GM12878 (cell line): Measurements from ENCODE around the gene MYO16. TPM values are rescaled to one million over a fixed set of nuclear protein-coding genes. Genes with fewer than 3 reads are reported as not detected.

Experiments used
- ATAC-seq: fragments of 200-7000 bp; cut with Tn5 transposase; 3 replicates; pipeline ENCODE4 v1.9.1; 2020; ENCODE audit warnings: mild to moderate bottlenecking, moderate library complexity
- BruUV-seq: library from RNA; stranded (reverse); fragments of 400-500 nt; replicated peaks from 2 replicates; lab custom pipeline; 2021; lab: Mats Ljungman, UMichigan
- CTCF ChIA-PET: fragments of 300-600 bp; sonication (Branson Sonifier 250); formaldehyde crosslinking; extraction: SDS; loops from one replicate; lab custom pipeline; 2021; ENCODE audit warnings: inconsistent platforms; lab: Yijun Ruan, JAX
- POLR2A ChIA-PET: fragments of 350-600 bp; formaldehyde crosslinking; extraction: SDS; loops from one replicate; lab custom pipeline; 2021; ENCODE audit warnings: inconsistent platforms; lab: Charles Lee
- RAD21 ChIA-PET: fragments of 300-600 bp; sonication (Branson Sonifier 250); formaldehyde crosslinking; loops from one replicate; lab custom pipeline; 2023; ENCODE audit warnings: antibody characterized with exemption; ENCODE audit not compliant: unreplicated experiment; lab: Charles Lee
- SMC1A ChIA-PET: fragments of 300-600 bp; sonication (Branson Sonifier 250); formaldehyde crosslinking; loops from one replicate; lab custom pipeline; 2023; ENCODE audit not compliant: unreplicated experiment, uncharacterized antibody; lab: Charles Lee
- DNase-seq: peaks from one replicate; pipeline ENCODE4 v3.0.0-alpha.2; 2011; ENCODE audit warnings: low read depth, low spot score
- FAIRE-seq: peaks from 3 replicates; lab custom pipeline; 2011; peaks lifted over from hg19 to GRCh38; lab: Jason Lieb, UNC
- H2AFZ ChIP-seq: 2 replicates; pipeline ENCODE4 v1.6.0; 2011; ENCODE audit warnings: low read depth, low read length, control low read depth; ENCODE audit not compliant: control insufficient read depth
- H3K27ac ChIP-seq: 2 replicates; pipeline ENCODE4 v1.5.1; 2011; ENCODE audit warnings: control low read depth; ENCODE audit not compliant: control insufficient read depth, insufficient read depth
- H3K27me3 ChIP-seq, 2 experiments: replicated peaks in 1 of 2; 2 replicates each; pipeline versions ENCODE4 v1.6.0 to v1.6.1; 2011; ENCODE audit warnings: low read length in 1 of 2; ENCODE audit not compliant: control insufficient read depth in 2 of 2, insufficient read depth in 2 of 2
- H3K36me3 ChIP-seq, 2 experiments: 2 replicates each; pipeline ENCODE4 v1.5.1; 2011; ENCODE audit warnings: low read length in 1 of 2; ENCODE audit not compliant: control insufficient read depth in 2 of 2, insufficient read depth in 2 of 2
- H3K4me1 ChIP-seq: 2 replicates; pipeline ENCODE4 v1.6.1; 2011; ENCODE audit warnings: mild to moderate bottlenecking, low read length, moderate library complexity, mixed read lengths; ENCODE audit not compliant: control insufficient read depth, insufficient read depth
- H3K4me2 ChIP-seq: 2 replicates; pipeline ENCODE4 v1.6.0; 2011; ENCODE audit warnings: control low read depth; ENCODE audit not compliant: control insufficient read depth, insufficient read depth
- H3K4me3 ChIP-seq: fragments of 200-600 bp; sonication (generic); 2 replicates; pipeline ENCODE4 v1.5.1; 2016
- H3K79me2 ChIP-seq: 2 replicates; pipeline ENCODE4 v1.6.0; 2011; ENCODE audit warnings: low read length; ENCODE audit not compliant: control insufficient read depth, insufficient read depth
- H3K9ac ChIP-seq: 2 replicates; pipeline ENCODE4 v1.8.0; 2011; ENCODE audit warnings: low read length, control low read depth, mixed read lengths; ENCODE audit not compliant: control insufficient read depth, insufficient read depth
- H3K9me3 ChIP-seq: replicated peaks from 3 replicates; pipeline ENCODE4 v1.5.1; 2011; ENCODE audit warnings: mild to moderate bottlenecking, low read length; ENCODE audit not compliant: control insufficient read depth, insufficient read depth
- H4K20me1 ChIP-seq: 2 replicates; pipeline ENCODE4 v1.6.0; 2011; ENCODE audit not compliant: control insufficient read depth, insufficient read depth
- ATF7 ChIP-seq: fragments of 450-650 bp; IDR thresholded peaks from 2 replicates; pipeline ENCODE4 v1.6.1; 2016; ENCODE audit warnings: low read depth, mild to moderate bottlenecking
- CBFB ChIP-seq: IDR thresholded peaks from 2 replicates; pipeline ENCODE4 v1.6.1; 2016; ENCODE audit warnings: antibody characterized with exemption, low read depth
- HDAC6 ChIP-seq: fragments of 200-600 bp; sonication (generic); IDR thresholded peaks from one replicate; pipeline ENCODE4 v1.8.0; 2017; ENCODE audit warnings: antibody characterized with exemption; ENCODE audit not compliant: unreplicated experiment
- PAX5 ChIP-seq: IDR thresholded peaks from 2 replicates; pipeline ENCODE4 v1.6.1; 2011; ENCODE audit warnings: low read depth, low read length, borderline replicate concordance
- POU2F2 ChIP-seq: IDR thresholded peaks from 3 replicates; pipeline ENCODE4 v1.6.1; 2011; ENCODE audit warnings: low read depth, mild to moderate bottlenecking, low read length, borderline replicate concordance
- SMAD1 ChIP-seq: fragments of 450-650 bp; IDR thresholded peaks from 2 replicates; pipeline ENCODE4 v1.6.1; 2018; ENCODE audit warnings: mild to moderate bottlenecking, low read depth; ENCODE audit not compliant: partially characterized antibody
- TARDBP ChIP-seq: IDR thresholded peaks from 2 replicates; pipeline ENCODE4 v1.6.1; 2016; ENCODE audit warnings: borderline replicate concordance
- ZBED1 ChIP-seq: IDR thresholded peaks from 2 replicates; pipeline ENCODE4 v1.6.1; 2016; ENCODE audit warnings: borderline replicate concordance
- WGBS: methylation state at CpG from one replicate; pipeline ENCODE4 v1.1.6; 2016; ENCODE audit warnings: low lambda C conversion rate; ENCODE audit not compliant: insufficient replicate concordance, insufficient coverage; ENCODE audit errors: missing lambda C conversion rate; 5-methylcytosine and 5-hydroxymethylcytosine counted together
- in situ Hi-C: fragments of 300-500 bp; cut with MboI; formaldehyde crosslinking; loops from 9 replicates; pipeline ENCODE4 v1.14.3; 2018; ENCODE audit warnings: mixed read lengths
- intact Hi-C: fragments of 100-400 bp; cut with micrococcal nuclease; formaldehyde crosslinking; loops from one replicate; pipeline ENCODE4 v1.14.2; 2022; ENCODE audit not compliant: unreplicated experiment
- polyA plus RNA-seq, 11 experiments: library from polyadenylated mRNA; depleted of rRNA in 4 of 11; unstranded in 6 of 11; stranded (reverse) in 5 of 11; fragments of >200 nt; fragmentation: Nextera tagmentation in 4 of 11; fragmentation: Illumina TruSeq in 1 of 11; extraction: Ambion mirVana in 4 of 11; extraction: Trizol in 1 of 11; gene quantifications; 1 replicate in 1 of 11; 2 replicates in 10 of 11; pipeline versions ENCODE4 v1.2.1 to v1.2.3, GENCODE V29; 2011 to 2016; ENCODE audit warnings: inconsistent platforms in 2 of 11, missing spikeins in 2 of 11, low read depth in 1 of 11
- total RNA-seq, 4 experiments: library from RNA; depleted of rRNA in 3 of 4; stranded (reverse); fragments of >200 nt in 3 of 4; fragmentation: Illumina TruSeq in 1 of 4; extraction: Trizol in 1 of 4; gene quantifications; 2 replicates each; pipeline versions ENCODE4 v1.2.1 to v1.2.3, GENCODE V29; 2013 to 2021
- TF ChIP-seq, protein P1 (sequence below): fragments of 450-650 bp; IDR thresholded peaks from 2 replicates; pipeline ENCODE4 v1.6.1; 2017; ENCODE audit warnings: borderline replicate concordance
- TF ChIP-seq, protein P2 (sequence below): fragments of 450-650 bp; IDR thresholded peaks from 2 replicates; pipeline ENCODE4 v1.6.1; 2016; ENCODE audit warnings: mild to moderate bottlenecking, moderate library complexity, borderline replicate concordance
- TF ChIP-seq, protein P3 (sequence below), 3 experiments: IDR thresholded peaks in 2 of 3; conservative IDR thresholded peaks in 1 of 3; 2 replicates each; pipeline ENCODE4 v1.5.1; 2011; ENCODE audit warnings: low read depth in 3 of 3, low read length in 3 of 3, mild to moderate bottlenecking in 3 of 3, control low read depth in 2 of 3, moderate library complexity in 2 of 3, inconsistent platforms in 1 of 3, mixed read lengths in 1 of 3; ENCODE audit not compliant: control insufficient read depth in 2 of 3, insufficient read depth in 1 of 3; ENCODE audit errors: extremely low read depth in 1 of 3

MYO16 gene
- total and polyA plus RNA-seq, 10 of the 15 experiments (the other 5 are each of a cell fraction or from before 2014, with no cell fraction given) = under 0.01 to 1.7 (median 0.05) TPM; not detected in 4

- TF ChIP-seq PAX5 = no peak
- no peak for TF ChIP-seq POU2F2
- TF ChIP-seq ATF7 = no peak
- TF ChIP-seq HDAC6 = no peak
- ChIA-PET SMC1A (no interaction called here), CTCF (no interaction called here), RAD21 (no interaction called here), POLR2A (no interaction called here)
- Histone ChIP-seq H3K36me3 (no peaks in the 10 kb centered on the region), H2AFZ (no peak overlapping the region), H3K79me2 (no peaks in the 10 kb centered on the region), H3K9me3 (no peaks in the 10 kb centered on the region), H3K27me3 (no peaks in the 10 kb centered on the region), H3K4me2 (no peak overlapping the region), H3K9ac (no peak overlapping the region), H3K27ac (no peak overlapping the region), H3K4me3 (no peak overlapping the region), H3K4me1 (no peaks in the 10 kb centered on the region), H4K20me1 (no peaks in the 10 kb centered on the region)
- no TSS peak for BruUV-seq
- 23% methylated on average over 5 of the region's 5 CpGs for WGBS
- DNase-seq (no peak), ATAC-seq (no peak), FAIRE-seq (no peak)
- in situ Hi-C loops = no loop called here
- intact Hi-C loops = no loop called here
These were observed 297.5 kb downstream of the MYO16 start for GRCh38 chr13:108926862-108927261.

DNA sequence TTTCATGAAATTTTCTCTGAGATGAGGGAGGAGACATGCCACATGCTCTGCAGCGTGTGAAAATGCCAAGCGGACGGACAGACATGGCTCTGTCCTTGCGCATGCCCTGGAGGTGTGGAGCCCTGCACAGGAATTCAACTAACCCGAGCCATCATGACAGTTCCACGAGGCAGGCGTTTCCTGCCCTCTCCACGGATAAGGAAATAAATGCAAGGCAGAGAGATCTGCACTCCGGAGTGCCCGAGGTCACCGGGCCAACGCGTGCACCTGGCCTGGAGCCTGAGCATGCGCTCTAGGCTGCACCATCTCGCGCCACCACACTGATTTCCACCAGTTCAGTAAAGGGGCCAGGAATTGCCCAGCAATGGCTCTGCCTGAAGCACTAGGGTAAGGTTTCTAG, 298.2 kb downstream of the MYO16 start:
- FAIRE-seq (no peak), ATAC-seq (no peak), DNase-seq (no peak)
- ChIA-PET CTCF (interaction anchor here (2.8 kb wide), 1 partner anchor 12 kb away, joined by 10 read pairs; no protein-coding TSS in a partner anchor), SMC1A (no interaction called here), RAD21 (no interaction called here), POLR2A (no interaction called here)
- Histone ChIP-seq H3K79me2 (no peaks in the 10 kb centered on the region), H3K4me2 (no peak overlapping the region), H3K4me1 (no peaks in the 10 kb centered on the region), H3K36me3 (no peaks in the 10 kb centered on the region), H3K9ac (no peak overlapping the region), H3K27ac (no peak overlapping the region), H3K9me3 (no peaks in the 10 kb centered on the region), H4K20me1 (no peaks in the 10 kb centered on the region), H3K4me3 (no peak overlapping the region), H2AFZ (no peak overlapping the region), H3K27me3 (no peaks in the 10 kb centered on the region)
- WGBS = 70% methylated on average over 16 of the region's 16 CpGs
- BruUV-seq = no TSS peak
- intact Hi-C loops (no loop called here), in situ Hi-C loops (no loop called here)
- no peak for TF ChIP-seq TARDBP
- TF ChIP-seq, protein P1, sequence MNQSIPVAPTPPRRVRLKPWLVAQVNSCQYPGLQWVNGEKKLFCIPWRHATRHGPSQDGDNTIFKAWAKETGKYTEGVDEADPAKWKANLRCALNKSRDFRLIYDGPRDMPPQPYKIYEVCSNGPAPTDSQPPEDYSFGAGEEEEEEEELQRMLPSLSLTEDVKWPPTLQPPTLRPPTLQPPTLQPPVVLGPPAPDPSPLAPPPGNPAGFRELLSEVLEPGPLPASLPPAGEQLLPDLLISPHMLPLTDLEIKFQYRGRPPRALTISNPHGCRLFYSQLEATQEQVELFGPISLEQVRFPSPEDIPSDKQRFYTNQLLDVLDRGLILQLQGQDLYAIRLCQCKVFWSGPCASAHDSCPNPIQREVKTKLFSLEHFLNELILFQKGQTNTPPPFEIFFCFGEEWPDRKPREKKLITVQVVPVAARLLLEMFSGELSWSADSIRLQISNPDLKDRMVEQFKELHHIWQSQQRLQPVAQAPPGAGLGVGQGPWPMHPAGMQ = no peak
- TF ChIP-seq, protein P2, sequence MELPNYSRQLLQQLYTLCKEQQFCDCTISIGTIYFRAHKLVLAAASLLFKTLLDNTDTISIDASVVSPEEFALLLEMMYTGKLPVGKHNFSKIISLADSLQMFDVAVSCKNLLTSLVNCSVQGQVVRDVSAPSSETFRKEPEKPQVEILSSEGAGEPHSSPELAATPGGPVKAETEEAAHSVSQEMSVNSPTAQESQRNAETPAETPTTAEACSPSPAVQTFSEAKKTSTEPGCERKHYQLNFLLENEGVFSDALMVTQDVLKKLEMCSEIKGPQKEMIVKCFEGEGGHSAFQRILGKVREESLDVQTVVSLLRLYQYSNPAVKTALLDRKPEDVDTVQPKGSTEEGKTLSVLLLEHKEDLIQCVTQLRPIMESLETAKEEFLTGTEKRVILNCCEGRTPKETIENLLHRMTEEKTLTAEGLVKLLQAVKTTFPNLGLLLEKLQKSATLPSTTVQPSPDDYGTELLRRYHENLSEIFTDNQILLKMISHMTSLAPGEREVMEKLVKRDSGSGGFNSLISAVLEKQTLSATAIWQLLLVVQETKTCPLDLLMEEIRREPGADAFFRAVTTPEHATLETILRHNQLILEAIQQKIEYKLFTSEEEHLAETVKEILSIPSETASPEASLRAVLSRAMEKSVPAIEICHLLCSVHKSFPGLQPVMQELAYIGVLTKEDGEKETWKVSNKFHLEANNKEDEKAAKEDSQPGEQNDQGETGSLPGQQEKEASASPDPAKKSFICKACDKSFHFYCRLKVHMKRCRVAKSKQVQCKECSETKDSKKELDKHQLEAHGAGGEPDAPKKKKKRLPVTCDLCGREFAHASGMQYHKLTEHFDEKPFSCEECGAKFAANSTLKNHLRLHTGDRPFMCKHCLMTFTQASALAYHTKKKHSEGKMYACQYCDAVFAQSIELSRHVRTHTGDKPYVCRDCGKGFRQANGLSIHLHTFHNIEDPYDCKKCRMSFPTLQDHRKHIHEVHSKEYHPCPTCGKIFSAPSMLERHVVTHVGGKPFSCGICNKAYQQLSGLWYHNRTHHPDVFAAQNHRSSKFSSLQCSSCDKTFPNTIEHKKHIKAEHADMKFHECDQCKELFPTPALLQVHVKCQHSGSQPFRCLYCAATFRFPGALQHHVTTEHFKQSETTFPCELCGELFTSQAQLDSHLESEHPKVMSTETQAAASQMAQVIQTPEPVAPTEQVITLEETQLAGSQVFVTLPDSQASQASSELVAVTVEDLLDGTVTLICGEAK = no peak
- TF ChIP-seq CBFB = no peak
- no peak for TF ChIP-seq ZBED1
- TF ChIP-seq, protein P3, sequence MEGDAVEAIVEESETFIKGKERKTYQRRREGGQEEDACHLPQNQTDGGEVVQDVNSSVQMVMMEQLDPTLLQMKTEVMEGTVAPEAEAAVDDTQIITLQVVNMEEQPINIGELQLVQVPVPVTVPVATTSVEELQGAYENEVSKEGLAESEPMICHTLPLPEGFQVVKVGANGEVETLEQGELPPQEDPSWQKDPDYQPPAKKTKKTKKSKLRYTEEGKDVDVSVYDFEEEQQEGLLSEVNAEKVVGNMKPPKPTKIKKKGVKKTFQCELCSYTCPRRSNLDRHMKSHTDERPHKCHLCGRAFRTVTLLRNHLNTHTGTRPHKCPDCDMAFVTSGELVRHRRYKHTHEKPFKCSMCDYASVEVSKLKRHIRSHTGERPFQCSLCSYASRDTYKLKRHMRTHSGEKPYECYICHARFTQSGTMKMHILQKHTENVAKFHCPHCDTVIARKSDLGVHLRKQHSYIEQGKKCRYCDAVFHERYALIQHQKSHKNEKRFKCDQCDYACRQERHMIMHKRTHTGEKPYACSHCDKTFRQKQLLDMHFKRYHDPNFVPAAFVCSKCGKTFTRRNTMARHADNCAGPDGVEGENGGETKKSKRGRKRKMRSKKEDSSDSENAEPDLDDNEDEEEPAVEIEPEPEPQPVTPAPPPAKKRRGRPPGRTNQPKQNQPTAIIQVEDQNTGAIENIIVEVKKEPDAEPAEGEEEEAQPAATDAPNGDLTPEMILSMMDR (IDR thresholded peaks at IDR 0.05 in 2 of 3, conservative IDR thresholded peaks at IDR 0.05 in 1 of 3; ENCODE audit: control insufficient read depth in 2 of 3, extremely low read depth in 1 of 3, insufficient read depth in 1 of 3, low read depth in 3 of 3, low read length in 3 of 3) = no peak
- TF ChIP-seq SMAD1 = no peak
